B cell (primary cell): ENCODE data around the gene TPRN. TPM values are rescaled to one million over a fixed set of nuclear protein-coding genes. Genes with fewer than 3 reads are reported as not detected.
A peak's percentile ranks its signal among the peaks of the same experiment; 100 is the strongest.

Experiments
- ATAC-seq: fragments of 200-7000 bp; cut with Tn5 transposase; one replicate; pipeline ENCODE4 v1.10.0; 2021; ENCODE audit warnings: low read depth, mild to moderate bottlenecking, moderate number of reproducible peaks, moderate library complexity
- CTCF ChIA-PET: fragments of 350-600 bp; sonication (Branson Sonifier 250); formaldehyde crosslinking; loops from one replicate; lab custom pipeline; 2021; ENCODE audit warnings: antibody characterized with exemption, inconsistent platforms; lab: Charles Lee
- POLR2A ChIA-PET: fragments of 350-600 bp; sonication (Branson Sonifier 250); formaldehyde crosslinking; loops from one replicate; lab custom pipeline; 2021; ENCODE audit warnings: antibody characterized with exemption; lab: Charles Lee
- DNase-seq: peaks from one replicate; pipeline ENCODE4 v3.0.0; 2013
- H2AFZ ChIP-seq: 2 replicates; pipeline ENCODE4 v1.6.1; 2012; ENCODE audit warnings: mild to moderate bottlenecking, low read depth, low read length; ENCODE audit not compliant: insufficient read depth, poor library complexity, severe bottlenecking
- H3K27ac ChIP-seq, 2 donors: 1 replicate in 1 of 2; 2 replicates in 1 of 2; pipeline ENCODE4 v1.5.1; 2012 to 2013; ENCODE audit warnings: low read length in 2 of 2, mild to moderate bottlenecking in 2 of 2, moderate library complexity in 1 of 2
- H3K27me3 ChIP-seq, 4 experiments: fragments of 200-600 bp in 1 of 4; sonication (generic) in 1 of 4; replicated peaks in 1 of 4; 1 replicate in 2 of 4; 2 replicates in 2 of 4; pipeline versions ENCODE4 v1.6.1 to v1.7.0; 2013 to 2016; ENCODE audit warnings: low read length in 3 of 4, mild to moderate bottlenecking in 2 of 4, mixed read lengths in 1 of 4, moderate library complexity in 1 of 4; ENCODE audit not compliant: insufficient read depth in 4 of 4, control insufficient read depth in 3 of 4; ENCODE audit errors: control extremely low read depth in 1 of 4
- H3K36me3 ChIP-seq, 2 experiments: replicated peaks in 1 of 2; 1 replicate in 1 of 2; 2 replicates in 1 of 2; pipeline versions ENCODE4 v1.6.1 to v1.7.1; 2013; ENCODE audit warnings: low read length in 1 of 2; ENCODE audit not compliant: insufficient read depth in 2 of 2, control insufficient read depth in 1 of 2; ENCODE audit errors: control extremely low read depth in 1 of 2, extremely low read depth in 1 of 2
- H3K4me1 ChIP-seq, 2 donors: fragments of 200-600 bp in 1 of 2; sonication (generic) in 1 of 2; 1 replicate in 1 of 2; 2 replicates in 1 of 2; pipeline versions ENCODE4 v1.5.1 to v1.6.1; 2013 to 2017; ENCODE audit warnings: low read length in 2 of 2; ENCODE audit not compliant: control insufficient read depth in 2 of 2, insufficient read depth in 2 of 2
- H3K4me2 ChIP-seq: replicated peaks from 2 replicates; pipeline ENCODE3; 2012; ENCODE audit warnings: mild to moderate bottlenecking, low read depth, low read length; ENCODE audit not compliant: poor library complexity, severe bottlenecking
- H3K4me3 ChIP-seq, 5 experiments: fragments of 200-600 bp in 1 of 5; sonication (generic) in 1 of 5; 1 replicate in 3 of 5; 2 replicates in 2 of 5; pipeline versions ENCODE4 v1.5.1 to v1.7.0; 2011 to 2016; ENCODE audit warnings: low read length in 4 of 5, mild to moderate bottlenecking in 4 of 5, low read depth in 2 of 5, control low read depth in 1 of 5, moderate library complexity in 1 of 5; ENCODE audit not compliant: insufficient read depth in 1 of 5; ENCODE audit errors: control extremely low read depth in 1 of 5, extremely low read depth in 1 of 5
- H3K79me2 ChIP-seq: fragments of 200-600 bp; sonication (generic); one replicate; pipeline ENCODE4 v1.6.0; 2016; ENCODE audit warnings: low read length; ENCODE audit not compliant: control insufficient read depth, insufficient read depth
- H3K9ac ChIP-seq: fragments of 200-600 bp; sonication (generic); 2 replicates; pipeline ENCODE4 v1.6.1; 2017; ENCODE audit warnings: mild to moderate bottlenecking, low read length, moderate library complexity
- H3K9me3 ChIP-seq, 3 donors: one replicate each; pipeline versions ENCODE4 v1.6.1 to v1.7.1; 2013; ENCODE audit warnings: low read length in 2 of 3; ENCODE audit not compliant: control insufficient read depth in 2 of 3, insufficient read depth in 1 of 3; ENCODE audit errors: control extremely low read depth in 1 of 3
- H4K20me1 ChIP-seq: 2 replicates; pipeline ENCODE4 v1.6.0; 2012; ENCODE audit warnings: mild to moderate bottlenecking, low read length; ENCODE audit not compliant: insufficient read depth, control insufficient read depth, poor library complexity, severe bottlenecking
- H3K27ac Mint-ChIP-seq: one replicate; pipeline ENCODE4 v1.8.0; 2021; ENCODE audit warnings: mixed read lengths
- H3K27me3 Mint-ChIP-seq: one replicate; pipeline ENCODE4 v1.8.0; 2021; ENCODE audit warnings: mixed read lengths
- H3K4me1 Mint-ChIP-seq: one replicate; pipeline ENCODE4 v1.8.0; 2021; ENCODE audit warnings: mixed read lengths
- H3K4me3 Mint-ChIP-seq: one replicate; pipeline ENCODE4 v1.8.0; 2021; ENCODE audit warnings: mixed read lengths
- H3K9me3 Mint-ChIP-seq: one replicate; pipeline ENCODE4 v1.8.0; 2022; ENCODE audit warnings: mixed read lengths; ENCODE audit not compliant: insufficient read depth
- EZH2 ChIP-seq: IDR thresholded peaks from 2 replicates; pipeline ENCODE4 v1.6.1; 2012; ENCODE audit warnings: borderline replicate concordance, low read depth, mild to moderate bottlenecking, moderate library complexity, low read length; ENCODE audit not compliant: insufficient read depth, poor library complexity, severe bottlenecking
- WGBS: methylation state at CpG from one replicate; pipeline ENCODE4 v1.1.5; 2013; ENCODE audit warnings: missing lambda C conversion rate; ENCODE audit not compliant: insufficient coverage; 5-methylcytosine and 5-hydroxymethylcytosine counted together
- intact Hi-C: fragments of 100-400 bp; cut with micrococcal nuclease; formaldehyde crosslinking; loops from one replicate; pipeline ENCODE4 v1.10.0; 2022
- polyA plus RNA-seq: library from polyadenylated mRNA; depleted of rRNA; stranded (reverse); fragments of >200 nt; gene quantifications from 2 replicates; pipeline ENCODE4 v1.2.3, GENCODE V29; 2012
- total RNA-seq, 2 donors: library from RNA; stranded (reverse); fragments of 120-200 nt in 1 of 2; gene quantifications; 1 replicate in 1 of 2; 2 replicates in 1 of 2; pipeline versions ENCODE4 v1.2.3 to v1.2.4, GENCODE V29; 2013 to 2022
- TF ChIP-seq, protein P1 (sequence below): fragments of 200-600 bp; IDR thresholded peaks from one replicate; pipeline ENCODE4 v1.8.0; 2022; ENCODE audit warnings: antibody characterized with exemption, mild to moderate bottlenecking

Gene TPRN
- total and polyA plus RNA-seq, 2 donors (not counting 1 experiment from before 2014, with no cell fraction given): 5.7 to 16.3 TPM

DNA sequence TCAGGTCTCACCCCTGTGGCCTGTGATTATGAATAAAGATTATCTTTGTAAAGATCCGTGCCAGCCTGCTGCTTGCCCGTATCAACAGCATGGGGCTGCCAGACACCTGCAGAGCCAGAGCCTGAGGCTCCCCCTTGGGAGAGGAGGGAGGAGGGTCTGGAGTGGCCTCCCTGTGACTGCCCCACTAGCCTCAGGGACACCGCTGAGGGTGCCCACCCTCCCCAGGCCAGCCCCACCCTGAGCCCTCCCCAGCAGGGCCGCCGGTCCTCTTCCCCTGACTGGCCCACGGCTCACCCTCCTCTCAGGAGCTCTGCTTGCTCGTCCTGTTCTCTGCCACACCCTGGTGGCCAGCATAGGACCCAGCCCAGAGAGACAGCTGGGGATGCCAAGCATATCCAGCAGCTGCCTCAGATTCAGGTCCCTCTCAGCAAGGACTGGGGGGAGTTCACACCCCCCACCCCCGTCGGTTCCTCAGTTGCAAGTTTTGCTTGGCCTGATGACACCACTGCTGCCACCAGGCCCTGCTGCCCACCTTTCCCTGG is 10.2 kb downstream of the TPRN start:
- H2AFZ ChIP-seq: no peak overlapping the region
- ChIA-PET CTCF (interaction anchor here (1.4 to 4.0 kb wide), 4 partner anchors 12 to 144 kb away, joined by 3 to 42 read pairs (median 18); partner anchors contain the start of genes CYSRT1, NPDC1, RNF224 and TPRN), POLR2A (interaction anchor here (1.8 kb wide), 1 partner anchor 16 kb away, joined by 5 read pairs; no protein-coding TSS in a partner anchor)
- H3K9me3 ChIP-seq: peaks cover 0 to 3% (median 0%) of the 10 kb centered on the region in 3 donors
- peak overlapping the region; percentile 74 to 90 for H3K27ac ChIP-seq
- Mint-ChIP-seq H3K4me3 (peak overlapping the region; percentile 96), H3K9me3 (no peaks in the 10 kb centered on the region), H3K27me3 (no peaks in the 10 kb centered on the region), H3K4me1 (peaks cover 36% of the 10 kb centered on the region), H3K27ac (peak overlapping the region; percentile 80)
- peaks cover 26 to 40% of the 10 kb centered on the region in 2 donors for H3K4me1 ChIP-seq
- no peak for ATAC-seq
- 95% methylated on average over 9 of the region's 9 CpGs for WGBS
- H3K9ac ChIP-seq: no peak overlapping the region
- no peak overlapping the region for H3K4me3 ChIP-seq
- no peaks in the 10 kb centered on the region for H3K27me3 ChIP-seq
- H3K36me3 ChIP-seq: peaks cover 0 to 31% of the 10 kb centered on the region in 2 experiments
- H4K20me1 ChIP-seq: peaks cover 52% of the 10 kb centered on the region
- intact Hi-C loops: no loop called here
- DNase-seq: no peak
- H3K4me2 ChIP-seq: no peak overlapping the region
- TF ChIP-seq EZH2: no peak
- TF ChIP-seq, protein P1, sequence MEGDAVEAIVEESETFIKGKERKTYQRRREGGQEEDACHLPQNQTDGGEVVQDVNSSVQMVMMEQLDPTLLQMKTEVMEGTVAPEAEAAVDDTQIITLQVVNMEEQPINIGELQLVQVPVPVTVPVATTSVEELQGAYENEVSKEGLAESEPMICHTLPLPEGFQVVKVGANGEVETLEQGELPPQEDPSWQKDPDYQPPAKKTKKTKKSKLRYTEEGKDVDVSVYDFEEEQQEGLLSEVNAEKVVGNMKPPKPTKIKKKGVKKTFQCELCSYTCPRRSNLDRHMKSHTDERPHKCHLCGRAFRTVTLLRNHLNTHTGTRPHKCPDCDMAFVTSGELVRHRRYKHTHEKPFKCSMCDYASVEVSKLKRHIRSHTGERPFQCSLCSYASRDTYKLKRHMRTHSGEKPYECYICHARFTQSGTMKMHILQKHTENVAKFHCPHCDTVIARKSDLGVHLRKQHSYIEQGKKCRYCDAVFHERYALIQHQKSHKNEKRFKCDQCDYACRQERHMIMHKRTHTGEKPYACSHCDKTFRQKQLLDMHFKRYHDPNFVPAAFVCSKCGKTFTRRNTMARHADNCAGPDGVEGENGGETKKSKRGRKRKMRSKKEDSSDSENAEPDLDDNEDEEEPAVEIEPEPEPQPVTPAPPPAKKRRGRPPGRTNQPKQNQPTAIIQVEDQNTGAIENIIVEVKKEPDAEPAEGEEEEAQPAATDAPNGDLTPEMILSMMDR: no peak
- peaks cover 86% of the 10 kb centered on the region for H3K79me2 ChIP-seq
